NCI-H510A (cell line): ENCODE data around the gene PLA2G2F.
"Not testable (repeated sequence)": the region's sequence is repeated elsewhere in the genome, so short reads cannot be mapped to it uniquely, and the experiment has no call there.

Experiments
- DNase-seq: peaks from one replicate; lab custom pipeline; 2025; lab: John Stamatoyannopoulos, UW

Gene PLA2G2F

DNA sequence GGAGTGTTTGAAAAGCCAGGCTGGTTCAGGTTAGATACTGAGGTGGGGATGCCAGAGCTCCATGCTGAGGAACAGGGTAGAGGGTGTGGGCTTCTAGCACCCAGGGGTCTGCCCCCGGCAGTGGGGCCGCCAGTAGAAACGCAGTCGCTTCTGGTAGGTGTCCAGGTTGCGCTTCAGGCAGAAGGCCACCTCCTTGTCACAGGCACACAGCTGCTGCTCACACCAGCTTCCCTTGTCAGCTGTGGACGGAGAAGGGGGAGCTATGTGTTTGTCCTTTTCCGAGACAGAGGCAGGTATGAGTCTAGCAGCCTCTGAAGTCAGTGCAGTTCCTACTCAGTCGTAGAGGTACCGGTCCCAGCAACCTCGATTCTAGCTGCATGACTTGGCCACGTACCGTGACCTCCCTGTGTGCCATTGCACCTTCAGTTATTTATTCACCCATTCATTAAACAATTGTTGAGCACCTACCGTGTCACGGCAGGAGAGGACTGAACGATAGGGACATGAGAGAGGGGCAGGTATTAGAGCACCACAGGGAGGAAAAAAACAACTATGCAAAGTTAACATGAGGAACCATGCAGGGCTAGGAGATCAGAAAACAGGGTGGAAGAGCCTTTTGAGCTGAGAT lies 25.0 kb upstream of the PLA2G2F start:
- no peak for DNase-seq

DNA sequence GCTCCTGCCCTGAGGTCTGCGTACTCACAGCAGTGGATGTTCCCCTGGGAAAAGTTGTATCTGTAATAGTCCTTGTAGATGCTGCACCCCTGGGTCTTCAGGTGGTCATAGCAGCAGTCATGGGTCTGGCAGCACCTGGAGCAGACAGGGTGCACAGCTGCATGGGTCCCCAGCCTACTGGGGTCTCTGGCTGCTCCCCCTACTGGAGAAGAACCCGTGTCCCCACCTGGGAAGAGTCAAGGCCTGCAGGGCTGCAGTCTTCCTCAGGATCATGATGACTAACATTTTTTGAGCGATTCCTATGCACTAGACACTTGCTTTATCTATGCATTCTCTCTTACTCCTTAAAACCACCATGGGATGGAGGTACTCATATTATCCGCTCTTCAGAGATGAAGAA lies 23.6 kb upstream of the PLA2G2F start:
- no peak for DNase-seq

DNA sequence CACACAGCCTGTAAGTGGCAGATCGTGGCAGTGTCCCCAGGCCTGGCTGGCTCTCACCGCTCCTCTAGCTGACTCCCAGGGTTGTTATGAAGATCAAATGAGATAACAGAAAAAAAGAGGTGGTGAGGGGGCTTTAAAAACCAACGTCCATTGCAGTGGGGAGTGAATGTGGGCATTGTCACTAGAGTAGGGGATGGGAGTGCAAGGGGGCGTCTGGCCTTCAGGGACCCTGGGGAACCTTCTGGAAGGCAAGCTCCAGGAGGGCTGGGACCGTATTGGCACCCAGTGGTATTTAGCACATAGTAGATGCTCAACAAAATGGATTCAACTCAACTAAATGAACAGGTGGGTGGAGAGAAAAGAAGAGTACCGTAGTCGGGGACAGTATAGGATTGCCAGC lies 23.2 kb upstream of the PLA2G2F start:
- no peak for DNase-seq

DNA sequence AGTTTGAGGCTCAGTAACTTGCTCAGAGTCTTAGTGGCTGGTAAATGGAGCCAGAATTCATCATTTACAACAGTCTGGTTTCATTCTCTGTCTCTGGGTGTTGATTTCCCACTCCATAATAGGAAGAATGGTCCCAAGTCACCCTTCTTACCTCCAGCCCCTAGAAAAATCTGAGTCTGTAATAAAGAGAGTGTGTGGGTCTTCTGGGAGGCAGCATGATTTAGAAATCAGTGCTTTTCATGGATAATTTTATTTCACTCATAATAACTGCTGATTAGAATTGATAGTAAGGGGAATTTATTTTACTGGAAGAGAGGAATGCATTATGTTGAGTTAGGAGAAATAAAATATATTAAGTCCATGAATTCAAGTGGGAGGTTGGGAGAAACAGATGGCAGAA lies 21.9 kb upstream of the PLA2G2F start:
- no peak for DNase-seq

DNA sequence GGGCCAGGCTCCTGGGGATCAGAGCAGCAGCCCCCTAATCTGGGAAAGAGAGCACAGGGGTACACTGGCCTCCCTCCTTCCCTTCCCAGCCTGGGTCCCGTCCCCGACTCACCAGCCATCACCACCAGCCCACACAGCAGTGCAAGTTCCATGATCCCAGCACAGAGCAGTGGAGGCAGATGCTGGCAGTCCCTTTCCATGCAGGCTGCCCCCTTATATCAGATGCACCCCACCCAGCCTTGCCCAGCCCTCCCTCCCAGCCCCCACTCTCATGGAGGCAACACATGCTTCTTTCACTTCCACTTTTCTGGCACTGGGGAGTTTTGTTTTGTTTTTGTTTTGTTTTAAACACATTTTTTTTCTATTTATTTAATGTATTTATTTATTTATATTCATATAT lies 19.8 kb upstream of the PLA2G2F start, which contains the start of gene PLA2G2D:
PLA2G2D (minus strand) TSS at position 190 of the 400 bp plus-strand sequence; CDS start at position 152, 38 bp downstream.
- DNase-seq = no peak

DNA sequence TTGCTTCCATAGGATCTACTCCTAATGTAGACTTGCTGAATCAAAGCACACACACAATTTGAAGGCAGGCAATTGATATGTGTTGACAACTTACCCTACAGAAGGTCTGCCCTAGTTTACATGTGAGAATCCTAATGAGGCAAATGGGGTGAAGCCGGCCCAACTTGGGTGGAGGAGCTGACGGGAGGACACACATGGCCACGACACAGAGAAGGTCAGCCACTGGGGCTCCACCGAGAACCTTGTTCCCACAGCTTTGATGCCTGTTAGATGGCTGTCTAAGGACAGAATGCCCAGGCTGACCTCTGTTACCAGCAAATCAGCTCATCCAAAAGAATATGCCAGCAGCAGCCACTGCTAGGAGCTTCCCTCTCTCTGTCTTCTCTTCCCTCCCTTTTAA lies 18.3 kb upstream of the PLA2G2F start:
- no peak for DNase-seq

DNA sequence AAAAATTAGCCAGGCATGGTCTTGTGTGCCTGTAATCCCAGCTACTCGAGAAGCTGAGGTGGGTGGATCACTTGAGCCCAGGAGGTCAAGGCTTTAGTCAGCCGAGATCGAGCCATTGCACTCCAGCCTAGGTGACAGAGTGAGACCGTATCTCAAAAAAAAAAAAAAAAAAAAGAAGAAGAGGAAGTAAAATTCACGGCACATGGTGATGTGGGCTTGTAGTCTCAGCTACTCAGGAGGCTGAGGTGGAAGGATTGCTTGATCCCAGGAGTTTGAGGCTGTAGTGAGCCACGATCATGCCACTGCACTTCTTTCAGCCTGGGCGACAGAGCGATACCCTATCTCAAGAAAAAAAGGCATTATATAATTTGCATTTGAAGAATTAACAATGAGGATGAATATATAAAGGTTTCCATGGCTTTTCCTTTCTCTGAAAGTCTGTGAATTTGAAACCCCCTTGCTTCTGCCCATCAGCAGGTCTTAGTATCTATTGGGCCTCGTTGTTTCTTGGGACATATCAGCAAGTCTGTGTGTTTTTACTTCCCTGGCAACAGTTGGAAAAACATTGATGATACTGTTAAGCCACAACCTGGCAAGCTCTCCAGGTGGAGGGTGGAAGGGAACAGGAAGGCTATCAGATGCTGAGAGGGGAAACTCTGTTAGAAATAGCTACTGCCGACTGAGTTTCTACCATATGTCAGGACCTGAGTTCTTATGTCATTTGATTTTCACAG lies 15.2 kb upstream of the PLA2G2F start:
- DNase-seq = no peak

DNA sequence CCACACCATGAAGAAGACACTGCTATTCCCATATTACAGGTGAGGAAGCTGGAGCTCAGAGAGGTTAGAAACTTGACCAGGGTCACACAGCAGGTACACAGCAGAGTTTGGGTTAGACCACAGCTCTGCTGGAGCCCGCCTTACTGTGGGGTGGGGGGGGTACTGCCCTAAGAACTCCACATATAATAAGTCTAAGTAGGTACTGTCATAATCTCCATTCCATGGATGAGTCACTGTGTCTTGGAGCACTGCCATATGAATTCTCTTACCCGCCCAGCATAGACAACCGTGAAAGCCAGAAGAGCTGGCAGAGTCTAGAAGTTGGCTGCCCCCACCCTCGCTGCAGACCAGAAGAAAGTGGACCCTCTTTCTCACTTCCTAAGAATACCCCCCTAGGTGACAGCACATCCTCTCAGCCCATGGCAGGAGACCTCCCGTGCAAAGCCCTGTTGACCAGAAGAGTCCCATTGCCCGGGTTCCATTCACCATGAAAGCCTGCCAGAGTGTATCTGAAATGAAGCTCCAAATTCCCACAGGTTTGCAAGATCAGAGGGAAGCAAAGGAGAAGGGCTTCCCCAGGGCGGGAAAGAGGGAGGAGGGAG lies 14.6 kb upstream of the PLA2G2F start:
- DNase-seq = no peak

DNA sequence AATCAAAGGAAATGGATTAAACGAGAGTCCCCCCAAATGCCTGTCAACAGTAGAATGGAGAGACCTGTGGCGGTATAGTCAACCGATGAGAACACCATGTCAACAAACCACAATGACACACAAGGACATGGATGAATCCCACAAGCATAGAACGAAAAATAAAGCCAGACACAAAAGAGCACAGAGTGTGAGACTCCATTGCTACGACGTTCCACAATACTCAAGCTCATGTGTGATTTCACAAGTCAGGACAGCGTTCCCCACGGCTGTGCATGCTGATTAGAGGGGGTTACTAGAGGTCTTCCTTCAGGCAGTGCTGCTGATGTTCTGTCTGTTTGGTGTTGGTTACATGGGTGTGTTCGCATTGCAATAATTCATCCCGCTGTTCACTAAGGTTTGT lies 14.0 kb upstream of the PLA2G2F start:
- DNase-seq = no peak

DNA sequence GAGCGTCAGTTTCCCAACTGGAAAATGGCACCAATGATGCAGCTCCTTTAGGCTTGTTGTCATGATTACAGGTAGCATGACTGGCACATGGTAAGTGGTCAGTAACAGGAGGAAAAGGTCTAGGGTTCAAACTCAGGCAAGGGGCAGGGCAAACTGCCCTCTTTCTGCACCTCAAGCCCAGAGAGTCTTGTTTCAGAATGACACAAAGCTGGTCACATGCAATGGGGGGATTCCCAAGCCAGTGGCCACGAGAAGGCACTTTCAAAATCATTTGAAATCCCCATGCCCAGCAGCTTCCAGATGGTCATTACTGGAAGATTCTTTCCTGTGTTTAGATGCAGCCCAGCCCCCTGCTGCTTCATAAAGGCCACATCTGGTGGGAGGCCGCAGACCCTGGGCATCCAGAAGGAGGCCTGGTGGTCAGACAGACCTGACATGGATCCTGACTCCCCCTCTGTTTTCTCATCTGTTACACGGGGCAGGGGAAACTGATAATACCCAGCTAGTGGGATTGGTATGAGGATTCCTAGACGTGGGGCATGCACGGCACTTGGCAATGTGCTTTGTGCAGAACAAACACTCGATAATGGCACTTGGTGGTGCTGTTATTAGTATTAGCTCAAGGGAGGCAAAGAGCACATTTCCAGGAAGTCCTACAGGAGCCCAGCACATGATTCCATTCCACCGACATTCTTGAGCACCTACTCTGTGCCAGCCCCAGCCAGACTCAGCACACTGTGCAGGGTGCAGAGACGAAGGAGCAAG lies 12.9 kb upstream of the PLA2G2F start:
- no peak for DNase-seq

DNA sequence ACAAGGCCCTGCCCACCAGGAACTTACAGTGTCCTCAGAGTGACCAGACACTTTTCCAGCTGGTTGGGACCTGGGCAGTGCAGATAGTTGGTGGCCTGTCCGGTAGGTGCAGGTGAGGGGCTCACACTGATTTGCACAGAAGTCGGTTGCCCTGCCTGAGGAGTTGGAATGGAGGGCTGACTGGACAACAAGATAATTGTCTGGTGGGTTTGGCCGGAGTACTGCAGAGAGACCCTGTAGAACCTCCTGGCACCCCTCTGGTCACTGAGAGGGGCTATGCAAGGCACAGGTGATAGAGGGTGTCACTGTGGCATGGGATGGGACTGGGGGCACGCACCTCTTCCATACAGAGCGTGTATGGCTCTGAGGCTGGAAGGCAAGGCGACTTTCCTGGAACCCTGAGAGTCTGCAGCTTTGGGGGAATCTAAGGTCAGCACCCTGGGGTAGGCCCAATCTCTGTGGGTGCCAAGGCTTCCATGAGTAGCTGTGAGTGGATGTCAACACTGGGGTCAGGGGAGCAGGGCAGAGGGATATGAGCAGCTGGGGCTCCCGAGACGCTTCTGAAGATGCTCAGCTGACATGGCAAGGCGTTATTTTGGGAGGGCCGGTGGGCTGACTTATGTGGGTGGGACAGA lies 12.2 kb upstream of the PLA2G2F start:
- DNase-seq = no peak

DNA sequence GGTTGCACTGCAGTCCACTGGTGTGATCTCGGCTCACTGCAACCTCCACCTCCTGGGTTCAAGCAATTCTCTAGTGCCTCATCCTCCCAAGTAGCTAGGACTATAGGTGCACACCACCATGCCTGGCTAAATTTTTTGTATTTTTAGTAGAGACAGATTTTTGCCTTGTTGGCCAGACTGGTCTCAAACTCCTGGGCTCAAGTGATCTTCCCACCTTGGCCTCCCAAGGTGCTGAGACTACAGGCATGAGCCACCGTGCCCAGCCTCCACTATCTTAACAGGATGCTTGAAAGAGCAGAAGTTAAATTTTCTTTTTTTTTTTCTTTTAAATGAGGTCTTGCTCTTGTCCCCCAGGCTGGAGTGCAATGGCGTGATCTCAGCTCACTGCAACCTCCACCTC lies 8.6 kb upstream of the PLA2G2F start:
- DNase-seq = not testable (repeated sequence)

DNA sequence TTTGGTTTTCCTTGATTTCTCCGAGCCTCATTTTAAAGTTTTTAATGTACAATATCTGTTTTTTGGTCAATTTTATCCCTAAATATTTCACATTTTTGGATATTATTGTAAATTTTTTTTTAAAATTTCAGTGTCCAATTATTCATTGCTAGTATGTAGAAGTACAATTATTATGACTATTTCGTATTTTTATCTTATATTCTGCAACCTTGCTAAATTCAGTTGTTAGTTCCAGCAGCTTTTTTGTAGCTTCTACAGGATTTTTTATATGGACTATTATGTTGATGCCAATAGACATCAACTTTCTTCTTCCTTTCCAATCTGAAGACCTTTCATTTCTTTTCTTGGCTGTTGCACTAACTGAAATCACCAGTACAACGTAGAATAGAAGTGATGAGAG lies 4.1 kb upstream of the PLA2G2F start:
- DNase-seq = no peak

DNA sequence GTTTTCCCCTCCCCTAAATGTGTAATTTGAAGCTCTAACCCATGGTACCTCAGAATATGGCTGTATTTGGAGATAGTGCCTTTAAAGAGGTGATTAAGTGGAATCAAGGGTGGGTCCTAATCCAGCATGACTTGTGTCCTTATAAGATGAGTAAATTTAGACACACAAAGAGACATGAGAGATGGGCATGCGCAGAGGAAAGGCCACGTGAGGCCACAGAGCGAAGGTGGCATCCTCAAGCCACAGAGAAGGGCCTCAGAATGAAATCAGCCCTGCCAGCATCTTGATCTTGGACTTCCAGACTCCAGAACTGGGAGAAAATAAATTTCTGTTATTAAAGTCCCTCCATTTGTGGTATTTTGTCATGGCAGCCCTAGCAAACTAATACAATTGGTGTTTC lies 2.9 kb upstream of the PLA2G2F start:
- no peak for DNase-seq

DNA sequence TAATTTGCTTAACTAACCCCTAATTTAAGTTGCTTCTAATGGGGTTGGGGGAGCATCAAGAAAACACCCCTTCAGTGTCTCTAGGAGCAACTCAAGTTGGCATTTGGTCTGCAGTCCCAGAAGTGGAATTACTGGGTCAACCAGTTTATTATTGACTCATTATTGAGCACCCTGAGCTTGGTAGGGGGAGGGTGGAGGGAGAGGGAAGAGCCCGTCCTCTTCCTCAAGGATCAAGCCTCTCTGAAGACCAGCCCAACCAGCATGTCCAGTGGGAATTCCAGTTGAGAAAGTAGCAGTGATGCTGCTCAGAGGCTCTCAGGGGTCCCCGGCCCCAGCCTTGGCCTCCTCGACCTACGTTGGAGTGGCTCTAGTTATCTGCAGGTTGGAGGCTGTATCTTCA lies 2.1 kb upstream of the PLA2G2F start:
- peak; percentile 60 for DNase-seq

DNA sequence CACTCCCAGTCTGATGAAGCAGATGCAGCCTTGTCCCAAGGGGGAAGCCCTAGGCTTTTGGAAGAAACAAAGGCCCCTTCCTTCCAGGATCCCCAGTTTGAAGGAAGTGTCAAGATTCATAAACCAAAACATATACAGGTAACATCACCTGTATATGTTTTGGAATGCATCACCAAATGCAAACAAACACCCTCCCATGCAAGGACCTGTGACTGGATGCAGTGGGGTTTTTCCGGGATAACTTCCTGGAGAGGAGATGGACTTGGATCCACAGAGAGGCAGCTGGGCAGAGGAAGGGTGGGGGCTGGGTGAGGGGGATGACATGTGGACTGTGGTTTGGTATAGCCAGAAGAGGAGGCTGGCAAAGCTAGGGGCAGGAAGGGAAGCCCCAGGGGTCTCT lies 1.5 kb upstream of the PLA2G2F start:
- DNase-seq = no peak

DNA sequence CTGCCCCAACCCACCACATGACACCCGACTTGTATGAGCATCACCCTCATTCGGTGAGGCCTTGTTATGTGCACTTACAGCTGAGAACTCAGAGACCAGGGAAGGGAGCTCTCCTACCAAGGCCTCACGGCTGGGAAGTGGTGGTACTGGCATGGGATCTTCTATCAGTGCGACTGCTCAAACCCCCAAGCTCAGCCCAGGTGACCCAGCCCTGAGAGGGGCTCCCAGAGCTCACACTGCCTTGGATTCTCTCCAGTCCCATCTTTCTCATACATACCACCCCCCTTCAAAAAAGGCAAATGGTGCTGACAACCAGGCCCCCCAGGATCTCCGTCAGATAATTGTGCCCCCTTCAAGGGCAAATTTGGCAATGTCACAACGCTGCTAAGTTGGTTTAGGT lies 777 bp upstream of the PLA2G2F start:
- no peak for DNase-seq

DNA sequence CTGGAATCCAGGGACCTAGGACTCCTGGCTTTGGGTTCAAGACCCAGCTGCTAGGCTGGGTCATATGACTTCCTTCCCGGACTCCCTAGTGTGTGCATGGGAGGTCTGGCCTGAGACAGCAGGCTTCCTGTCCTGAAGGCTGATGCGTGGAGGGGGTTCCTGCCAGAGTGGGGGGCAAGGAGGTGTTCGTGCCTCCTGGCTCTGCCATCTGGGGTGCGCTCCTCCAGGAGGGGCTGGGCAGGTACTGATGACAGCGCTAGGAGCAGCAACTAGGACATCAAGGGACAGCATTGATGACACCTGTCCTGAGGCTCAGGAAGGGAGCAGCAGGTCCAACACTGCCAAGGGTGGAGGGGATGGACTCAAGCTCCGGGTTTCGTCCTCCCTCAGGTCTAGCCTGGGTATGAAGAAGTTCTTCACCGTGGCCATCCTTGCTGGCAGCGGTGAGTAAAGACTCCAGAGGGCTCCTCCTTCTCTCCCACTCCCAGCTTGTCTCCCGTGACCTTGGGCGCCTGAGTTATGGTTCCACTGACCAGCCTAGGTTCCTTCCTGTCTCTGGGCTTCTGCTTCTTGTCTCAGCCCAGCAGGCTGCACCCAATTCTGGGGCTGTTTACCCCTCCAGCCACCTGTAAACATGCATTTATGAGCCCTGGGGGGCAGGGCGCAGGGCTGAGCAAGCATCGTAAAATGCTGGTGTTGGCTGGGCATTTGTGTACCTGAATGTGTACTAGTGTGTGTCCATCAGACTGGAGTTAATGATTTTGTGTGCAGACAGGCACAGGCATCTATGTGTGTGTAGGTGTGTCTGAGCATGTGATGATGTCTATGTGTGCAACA lies 871 bp downstream of the PLA2G2F start:
- DNase-seq = no peak

DNA sequence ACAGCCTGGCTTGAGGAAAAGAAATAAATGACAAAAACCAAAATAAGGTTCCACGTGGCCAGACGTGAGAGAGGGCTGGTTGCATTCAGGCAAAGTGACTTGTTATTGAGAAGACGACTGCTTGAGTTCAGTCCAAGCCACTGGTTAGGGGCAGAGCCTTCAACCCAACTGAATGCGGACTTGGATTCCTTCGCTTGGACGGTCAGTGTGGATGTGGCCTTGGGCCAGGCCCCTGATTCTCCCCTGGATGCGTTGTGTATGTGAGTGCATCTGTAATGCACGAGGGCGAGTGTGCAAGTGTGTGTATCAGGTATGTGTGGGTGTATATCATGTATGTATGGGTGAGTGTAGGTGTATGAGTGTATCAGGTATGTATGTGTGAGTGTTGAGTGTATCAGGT lies 1.9 kb downstream of the PLA2G2F start:
- DNase-seq = no peak

DNA sequence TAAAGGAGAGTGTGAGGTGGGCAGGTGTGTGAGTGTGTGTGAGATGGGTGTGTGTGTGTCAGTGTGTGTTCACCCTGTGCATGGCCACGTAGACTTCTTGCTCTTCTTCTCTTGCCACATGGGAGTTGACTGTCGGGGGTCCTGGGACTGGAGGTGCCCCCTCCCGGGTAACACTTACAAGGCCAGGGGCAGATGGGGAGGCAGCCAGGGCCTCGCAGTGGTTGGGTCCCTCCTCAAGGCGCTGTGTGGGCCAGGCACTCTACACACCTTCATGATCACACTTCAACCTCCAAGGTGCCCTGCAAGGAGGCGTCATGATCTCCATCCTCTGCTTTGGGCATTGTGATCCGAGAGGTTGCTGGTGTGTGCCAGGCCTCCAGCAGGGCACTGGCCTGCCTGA lies 2.3 kb downstream of the PLA2G2F start:
- no peak for DNase-seq

DNA sequence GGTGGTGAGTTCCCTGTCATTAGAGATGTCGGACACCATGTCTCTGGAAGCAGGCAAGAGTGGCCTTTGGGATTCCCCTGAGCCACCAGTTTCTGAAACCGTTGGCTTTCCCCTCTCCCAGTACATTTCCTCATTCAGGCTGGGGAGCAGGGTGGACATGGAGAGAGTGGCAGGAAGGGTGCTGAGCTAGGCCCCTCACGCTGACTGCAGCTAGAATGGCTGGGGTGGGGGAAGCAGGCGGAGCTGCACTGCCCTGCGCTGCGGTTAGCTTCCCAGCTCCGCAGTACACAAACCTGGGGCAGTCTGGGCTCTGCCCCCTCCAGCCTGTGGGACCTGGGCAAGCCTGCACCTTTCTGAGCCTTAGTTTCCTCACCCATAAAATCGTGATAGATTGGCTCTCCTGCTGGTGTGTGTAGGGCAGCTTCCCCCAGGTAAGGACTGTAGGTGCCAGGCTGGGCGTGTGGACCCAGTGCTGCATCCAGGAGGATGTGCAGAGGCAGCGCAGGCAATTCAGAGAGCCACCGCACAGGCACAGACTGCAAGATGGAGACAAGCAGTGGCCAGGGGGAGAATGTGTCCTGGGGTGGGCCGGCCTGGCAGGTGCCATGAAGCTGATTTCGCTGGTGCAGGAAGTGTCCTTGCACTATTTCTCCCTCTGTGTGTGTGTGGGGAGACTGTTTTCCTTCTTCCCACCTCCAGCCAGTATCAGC lies 3.0 kb downstream of the PLA2G2F start:
- no peak for DNase-seq
